B cell (primary cell): ENCODE data around the gene KDM5B.

Experiments
- CTCF ChIP-seq: fragments of 200-600 bp; IDR thresholded peaks from one replicate; pipeline ENCODE4 v1.8.0; 2022; ENCODE audit warnings: antibody characterized with exemption, mild to moderate bottlenecking
- EZH2 ChIP-seq: IDR thresholded peaks from 2 replicates; pipeline ENCODE4 v1.6.1; 2012; ENCODE audit warnings: borderline replicate concordance, low read depth, mild to moderate bottlenecking, moderate library complexity, low read length; ENCODE audit not compliant: insufficient read depth, poor library complexity, severe bottlenecking

- TF ChIP-seq CTCF = no peak
- no peak for TF ChIP-seq EZH2
Measured at GRCh38 chr1:202700061-202700460, 108.2 kb downstream of the KDM5B start.
